Adrenal gland (tissue), 5 donors: Measurements from ENCODE around the gene NDUFC2.

ENCODE experiments used
- POLR2A ChIP-seq, 2 donors: fragments of 450-650 bp; IDR thresholded peaks; one replicate each; pipeline ENCODE4 v1.6.1; 2017; ENCODE audit warnings: antibody characterized with exemption in 2 of 2, mild to moderate bottlenecking in 2 of 2, moderate library complexity in 1 of 2
- TF ChIP-seq, protein P1 (sequence below), 6 experiments: fragments of 450-650 bp in 4 of 6; fragments of 200-600 bp in 2 of 6; sonication (generic) in 1 of 6; IDR thresholded peaks; 1 replicate in 5 of 6; 2 replicates in 1 of 6; pipeline versions ENCODE4 v1.5.1 to v1.8.0; 2016 to 2021; ENCODE audit warnings: antibody characterized with exemption in 6 of 6, mild to moderate bottlenecking in 2 of 6, moderate library complexity in 1 of 6
- donor health status: DM: no; HTN: no; CAD: no.

DNA sequence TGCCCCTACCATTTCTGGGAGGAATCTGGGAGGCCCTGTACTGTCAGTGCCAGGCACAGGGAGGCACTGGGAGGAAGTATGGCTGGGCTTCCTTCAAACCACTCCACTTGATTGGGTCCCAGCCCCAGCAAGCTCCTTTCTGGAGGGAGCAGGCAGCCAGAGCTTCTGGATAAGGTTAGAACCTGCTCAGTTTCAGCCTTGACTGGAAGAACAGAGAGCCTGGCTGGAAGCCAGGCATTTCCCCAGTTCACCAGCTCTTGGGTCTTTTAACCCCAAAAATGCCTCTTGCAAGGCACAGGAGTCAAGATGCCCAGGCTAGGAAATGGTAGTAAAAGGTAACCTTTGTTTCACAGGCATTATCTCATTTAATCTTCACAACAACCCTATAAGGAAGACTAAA is 47.6 kb downstream of the NDUFC2 start:
- TF ChIP-seq, protein P1, sequence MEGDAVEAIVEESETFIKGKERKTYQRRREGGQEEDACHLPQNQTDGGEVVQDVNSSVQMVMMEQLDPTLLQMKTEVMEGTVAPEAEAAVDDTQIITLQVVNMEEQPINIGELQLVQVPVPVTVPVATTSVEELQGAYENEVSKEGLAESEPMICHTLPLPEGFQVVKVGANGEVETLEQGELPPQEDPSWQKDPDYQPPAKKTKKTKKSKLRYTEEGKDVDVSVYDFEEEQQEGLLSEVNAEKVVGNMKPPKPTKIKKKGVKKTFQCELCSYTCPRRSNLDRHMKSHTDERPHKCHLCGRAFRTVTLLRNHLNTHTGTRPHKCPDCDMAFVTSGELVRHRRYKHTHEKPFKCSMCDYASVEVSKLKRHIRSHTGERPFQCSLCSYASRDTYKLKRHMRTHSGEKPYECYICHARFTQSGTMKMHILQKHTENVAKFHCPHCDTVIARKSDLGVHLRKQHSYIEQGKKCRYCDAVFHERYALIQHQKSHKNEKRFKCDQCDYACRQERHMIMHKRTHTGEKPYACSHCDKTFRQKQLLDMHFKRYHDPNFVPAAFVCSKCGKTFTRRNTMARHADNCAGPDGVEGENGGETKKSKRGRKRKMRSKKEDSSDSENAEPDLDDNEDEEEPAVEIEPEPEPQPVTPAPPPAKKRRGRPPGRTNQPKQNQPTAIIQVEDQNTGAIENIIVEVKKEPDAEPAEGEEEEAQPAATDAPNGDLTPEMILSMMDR (IDR thresholded peaks at IDR 0.05), result no peak
- no peak for TF ChIP-seq POLR2A (IDR thresholded peaks at IDR 0.05)
